HG03378 (cell line): Measurements from ENCODE around the gene NAP1L3.

Experiments
- ATAC-seq: cut with Tn5 transposase; IDR thresholded peaks from one replicate; pipeline ENCODE4 v1.9.1; 2021; ENCODE audit warnings: mild to moderate bottlenecking, moderate library complexity; ENCODE audit not compliant: unreplicated experiment

The NAP1L3 gene

GRCh38 chrX:93673056-93673868 is at the start of gene NAP1L3:
NAP1L3 (minus strand) TSS chrX:93673578; CDS start chrX:93673304, 274 bp downstream.
- ATAC-seq = peak; percentile 62

- no peak for ATAC-seq
Observed at GRCh38 chrX:93711076-93711475, 37.7 kb upstream of the NAP1L3 start.

- no peak for ATAC-seq
Observed at GRCh38 chrX:93703701-93704100, 30.3 kb upstream of the NAP1L3 start.

- no peak for ATAC-seq
Observed at GRCh38 chrX:93695981-93696380, 22.6 kb upstream of the NAP1L3 start.

- no peak for ATAC-seq
Observed at GRCh38 chrX:93673869-93674271, 492 bp upstream of the NAP1L3 start, which contains the start of gene FAM133A. FAM133A (plus strand) TSS chrX:93674206; CDS start chrX:93709420, 35,214 bp downstream.

- no peak for ATAC-seq
Observed at GRCh38 chrX:93660575-93660974, 12.8 kb downstream of the NAP1L3 start.

- ATAC-seq = no peak
Observed at GRCh38 chrX:93649381-93649780, 24.0 kb downstream of the NAP1L3 start.

GRCh38 chrX:93637591-93637990 is 35.8 kb downstream of the NAP1L3 start:
- no peak for ATAC-seq
